T-helper 22 cell (primary cell): ENCODE measurements around the gene RHOF.

Experiments used
- DNase-seq: peaks from one replicate; pipeline ENCODE4 v3.0.0-alpha.2; 2020; ENCODE audit warnings: low read depth

The RHOF gene

DNA sequence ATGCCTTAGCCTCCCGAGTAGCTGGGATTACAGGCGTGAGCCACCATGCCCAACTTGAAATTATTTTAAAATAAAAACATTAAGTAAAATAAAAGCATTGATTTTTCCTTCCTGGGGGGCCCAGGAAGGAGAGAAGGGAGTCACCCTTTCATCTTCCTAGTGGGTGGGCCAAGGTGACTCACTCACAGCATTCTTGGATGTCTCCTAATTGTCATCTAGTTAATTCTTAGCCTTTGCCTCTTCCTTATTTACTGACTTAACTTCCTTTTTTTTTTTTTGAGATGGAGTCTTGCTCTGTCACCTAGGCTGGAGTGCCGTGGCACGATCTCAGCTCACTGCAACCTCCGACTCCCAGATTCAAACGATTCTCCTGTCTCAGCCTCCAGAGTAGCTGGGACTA lies 51.7 kb downstream of the RHOF start:
- DNase-seq, result no peak

DNA sequence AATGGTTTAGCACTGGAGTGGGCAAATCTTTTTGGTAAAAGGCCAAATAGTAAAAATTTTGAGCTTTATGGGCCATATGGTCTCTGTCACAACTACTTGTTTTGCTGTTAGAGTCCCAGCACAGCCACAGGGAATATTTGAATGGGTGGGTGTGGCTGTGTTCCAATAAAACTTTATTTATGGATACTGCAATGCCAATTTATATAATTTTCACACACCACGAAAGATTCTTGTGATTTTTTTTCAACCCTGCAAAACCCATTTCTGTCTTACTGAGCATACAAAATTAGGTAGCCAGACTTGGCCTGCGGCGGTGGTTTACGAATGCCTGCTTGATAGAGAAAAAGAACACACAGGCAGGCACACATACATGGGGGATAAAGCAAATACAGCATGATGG lies 52.6 kb downstream of the RHOF start:
- DNase-seq, result no peak

DNA sequence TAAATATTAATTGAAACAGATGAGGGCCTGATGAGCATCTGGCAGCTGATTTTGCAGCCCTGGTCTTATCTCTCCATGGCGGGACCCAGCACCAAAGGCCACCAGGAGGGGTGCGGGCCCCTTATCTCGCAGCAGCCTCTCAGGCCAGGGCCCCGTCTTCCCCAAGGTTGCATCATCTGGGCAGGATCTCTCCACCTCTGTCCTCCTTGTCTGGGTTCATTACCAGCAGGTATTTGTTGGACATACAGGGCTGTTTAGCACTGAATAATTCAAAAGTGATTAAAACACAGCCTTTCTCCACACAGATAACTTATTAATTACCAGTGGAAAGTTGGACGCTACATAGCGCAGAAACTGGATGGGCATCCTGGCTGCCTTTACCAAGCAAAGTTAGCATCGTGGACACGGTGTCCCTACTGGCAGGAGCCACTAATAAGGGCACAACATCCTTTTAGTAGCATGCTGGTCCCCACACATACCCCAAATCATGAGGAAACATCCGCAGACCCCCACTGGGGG lies 55.1 kb downstream of the RHOF start:
- no peak for DNase-seq

DNA sequence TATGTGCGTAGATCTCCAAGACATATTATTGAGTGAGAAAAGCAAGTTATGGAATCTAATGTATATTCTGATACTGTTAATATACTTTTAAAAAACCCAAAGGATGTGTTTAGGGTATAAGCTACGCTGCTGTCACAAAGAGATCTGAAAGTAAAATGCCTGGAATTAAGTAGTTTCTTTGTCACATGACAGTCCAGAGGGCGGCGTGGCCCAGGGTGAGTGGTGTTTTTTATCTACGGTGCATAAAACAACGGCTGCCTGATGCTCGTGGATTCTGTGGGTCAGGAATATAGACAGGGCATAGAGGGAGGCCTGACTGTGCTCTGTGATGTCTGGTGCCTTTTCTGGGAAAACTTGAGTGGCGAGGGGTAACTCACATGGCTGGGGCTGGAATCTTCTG lies 59.6 kb downstream of the RHOF start:
- no peak for DNase-seq

DNA sequence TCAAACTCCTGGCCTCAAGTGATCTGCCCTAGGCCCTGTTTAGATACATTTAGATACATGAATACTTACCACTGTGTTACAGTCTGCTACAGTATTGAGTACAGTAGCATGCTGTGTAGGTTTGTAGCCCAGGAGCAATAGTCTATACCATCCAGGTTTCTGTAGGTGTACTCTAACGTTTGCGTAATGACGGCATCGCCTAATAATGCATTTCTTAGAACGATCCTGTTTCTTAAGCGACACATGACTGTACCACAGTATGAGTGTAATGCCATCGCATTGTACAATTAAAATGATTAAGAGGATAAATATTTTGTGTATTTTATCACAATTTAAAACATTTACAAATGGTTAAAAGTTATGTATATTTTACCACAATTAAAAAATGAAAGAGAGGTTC lies 62.0 kb downstream of the RHOF start:
- no peak for DNase-seq

DNA sequence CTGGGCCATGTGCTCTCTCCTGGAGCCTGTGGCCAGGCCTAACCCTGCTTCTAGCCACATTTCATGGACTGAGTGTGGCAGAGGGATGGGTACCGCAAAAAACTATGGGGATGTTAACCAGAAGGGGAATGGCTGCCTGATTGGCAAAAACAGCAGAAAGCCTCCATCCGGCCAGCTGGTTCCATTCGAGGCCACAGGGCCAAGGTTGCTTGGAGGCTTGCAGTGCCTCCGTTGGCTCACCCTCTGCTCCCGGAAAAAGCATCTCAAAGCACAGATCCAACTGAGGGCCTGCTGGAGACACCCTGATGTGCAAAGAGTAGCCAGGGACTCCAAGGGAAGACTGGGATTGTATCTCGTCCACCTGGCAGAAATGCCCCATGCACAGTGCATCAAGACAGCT lies 64.5 kb downstream of the RHOF start:
- no peak for DNase-seq
